Glomerular endothelial cell (primary cell): ENCODE data around the gene TMEM60. TPM values are rescaled to one million over a fixed set of nuclear protein-coding genes. Genes with fewer than 3 reads are reported as not detected.

ENCODE experiments used
- DNase-seq: peaks from one replicate; pipeline ENCODE4 v3.0.0-alpha.2; 2011; ENCODE audit warnings: low read depth, low spot score; ENCODE audit errors: extremely low read depth
- total RNA-seq: library from RNA; depleted of rRNA; stranded (reverse); fragments of >200 nt; gene quantifications from 2 replicates; pipeline ENCODE4 v1.2.3, GENCODE V29; 2015

TMEM60 gene
- total RNA-seq, 1 donor from 2014 or later, result 15.2 TPM

GRCh38 chr7:77782383-77782782, 15.9 kb downstream of the TMEM60 start:
- no peak for DNase-seq

- DNase-seq, result no peak
These were observed 19.7 kb downstream of the TMEM60 start for GRCh38 chr7:77778535-77778934.

GRCh38 chr7:77771901-77772300, 26.3 kb downstream of the TMEM60 start:
- DNase-seq, result no peak

GRCh38 chr7:77770316-77770715, 27.9 kb downstream of the TMEM60 start:
- DNase-seq, result no peak

- no peak for DNase-seq
These were observed 31.2 kb downstream of the TMEM60 start for GRCh38 chr7:77766801-77767605.

GRCh38 chr7:77765906-77766800, 32.1 kb downstream of the TMEM60 start:
- no peak for DNase-seq

- no peak for DNase-seq
These were observed 32.8 kb downstream of the TMEM60 start for GRCh38 chr7:77765481-77765880.

- no peak for DNase-seq
These were observed 37.3 kb downstream of the TMEM60 start for GRCh38 chr7:77760809-77761453.

- DNase-seq, result peak; percentile 73
These were observed 38.8 kb downstream of the TMEM60 start for GRCh38 chr7:77759294-77759889.

GRCh38 chr7:77757589-77757988, 40.6 kb downstream of the TMEM60 start:
- DNase-seq, result no peak

GRCh38 chr7:77753173-77753572, 45.1 kb downstream of the TMEM60 start:
- DNase-seq, result no peak

- DNase-seq, result no peak
These were observed 46.2 kb downstream of the TMEM60 start for GRCh38 chr7:77752016-77752415.

GRCh38 chr7:77747718-77748117, 50.5 kb downstream of the TMEM60 start:
- DNase-seq, result no peak

GRCh38 chr7:77747178-77747577, 51.1 kb downstream of the TMEM60 start:
- DNase-seq, result no peak

- no peak for DNase-seq
These were observed 51.4 kb downstream of the TMEM60 start for GRCh38 chr7:77746824-77747165.

GRCh38 chr7:77746164-77746823, 51.9 kb downstream of the TMEM60 start:
- DNase-seq, result no peak

- DNase-seq, result no peak
These were observed 52.5 kb downstream of the TMEM60 start for GRCh38 chr7:77745746-77746145.
